ENCODE results near the gene ST3GAL3. TPM values are rescaled to one million over a fixed set of nuclear protein-coding genes. Genes with fewer than 3 reads are reported as not detected.

The ST3GAL3 gene
- polyA plus RNA-seq, 1 donor (not counting 4 experiments of a cell fraction or from before 2014, with no cell fraction given), result 10.0 TPM

DNA sequence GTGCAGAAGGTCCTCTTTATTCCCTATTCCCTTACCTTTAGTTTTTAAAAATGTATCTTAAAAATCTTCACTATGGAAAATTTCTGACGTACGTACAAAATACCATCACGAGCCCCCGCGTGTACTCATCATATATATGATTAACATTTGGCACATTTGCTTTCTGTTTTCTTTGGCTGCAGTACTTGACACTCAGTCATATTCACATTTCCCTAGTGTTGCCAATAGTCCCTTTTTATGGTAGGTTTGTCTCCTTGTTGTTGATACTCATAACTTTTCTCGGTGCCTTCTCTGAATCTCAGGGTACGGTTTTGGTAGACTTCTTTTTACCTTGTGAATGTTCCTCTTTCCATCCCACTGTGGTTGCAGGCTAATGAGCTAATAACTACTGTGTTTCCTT lies 34.1 kb upstream of the ST3GAL3 start:
- H3K4me3 ChIP-seq (ENCODE audit: control insufficient read depth in 2 of 3, extremely low read depth in 1 of 3, insufficient read depth in 2 of 3, low read depth in 1 of 3, low read length in 3 of 3), result no peak overlapping the region
- no peak overlapping the region for H3K27ac ChIP-seq (ENCODE audit: control insufficient read depth, insufficient read depth, low read length)
- FAIRE-seq (no peak), DNase-seq (ENCODE audit: low read depth, low spot score) (no peak)
- no peaks in the 10 kb centered on the region for H3K9me3 ChIP-seq (ENCODE audit: control insufficient read depth, low read depth, low read length)
- H3K4me2 ChIP-seq (ENCODE audit: control insufficient read depth, extremely low read depth, insufficient read depth, low read depth, low read length), result no peak overlapping the region
- H3K79me2 ChIP-seq (ENCODE audit: control insufficient read depth, insufficient read depth, low read length), result peaks cover 16% of the 10 kb centered on the region
- H3K4me1 ChIP-seq (ENCODE audit: control insufficient read depth, extremely low read depth, insufficient read depth, low read length), result peaks cover 22% of the 10 kb centered on the region
- H3K27me3 ChIP-seq (ENCODE audit: control insufficient read depth, extremely low read depth, insufficient read depth, low read length), result no peaks in the 10 kb centered on the region
- peaks cover 7% of the 10 kb centered on the region for H4K20me1 ChIP-seq (ENCODE audit: control insufficient read depth, extremely low read depth, insufficient read depth, low read length)
- no peak overlapping the region for H3K9ac ChIP-seq (ENCODE audit: control insufficient read depth, extremely low read depth, insufficient read depth, low read length)
- H2AFZ ChIP-seq (ENCODE audit: control insufficient read depth, low read length), result no peak overlapping the region
- H3K9me1 ChIP-seq (ENCODE audit: control insufficient read depth, extremely low read depth, insufficient read depth, low read length), result peaks cover 2% of the 10 kb centered on the region
- TF ChIP-seq EZH2 (IDR thresholded peaks at IDR 0.05; ENCODE audit: low read length), result no peak
- dilution Hi-C loops (cut with MboI; ENCODE audit: extremely low pct_ligation_motif_present, low sequenced_read_pairs), result no loop called here
- H3K36me3 ChIP-seq (ENCODE audit: control insufficient read depth in 2 of 2, extremely low read depth in 1 of 2, insufficient read depth in 2 of 2, low read length in 2 of 2), result peaks cover 47 to 50% of the 10 kb centered on the region in 2 experiments

DNA sequence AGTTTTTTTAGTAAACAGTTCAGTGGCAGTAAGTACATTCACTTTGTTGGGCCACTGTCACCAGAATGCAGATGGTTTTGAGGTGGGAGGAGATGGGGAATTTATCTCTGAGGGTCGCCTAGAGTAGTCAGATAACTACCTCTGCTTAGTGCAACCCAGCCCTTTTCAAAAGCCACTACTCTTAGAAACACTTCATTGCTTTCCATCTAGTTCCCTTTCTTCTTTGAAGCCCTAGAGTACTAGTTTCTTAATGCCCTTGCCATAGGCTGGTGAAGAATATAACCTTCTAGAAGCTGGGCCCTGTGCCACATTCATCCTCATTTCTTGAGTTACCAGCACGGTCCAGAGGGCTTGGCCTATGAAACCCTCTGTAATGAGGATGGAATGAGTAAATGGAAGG lies 28.4 kb upstream of the ST3GAL3 start:
- FAIRE-seq (no peak), DNase-seq (ENCODE audit: low read depth, low spot score) (no peak)
- no peak overlapping the region for H3K4me2 ChIP-seq (ENCODE audit: control insufficient read depth, extremely low read depth, insufficient read depth, low read depth, low read length)
- H3K27me3 ChIP-seq (ENCODE audit: control insufficient read depth, extremely low read depth, insufficient read depth, low read length), result no peaks in the 10 kb centered on the region
- TF ChIP-seq, protein P1, sequence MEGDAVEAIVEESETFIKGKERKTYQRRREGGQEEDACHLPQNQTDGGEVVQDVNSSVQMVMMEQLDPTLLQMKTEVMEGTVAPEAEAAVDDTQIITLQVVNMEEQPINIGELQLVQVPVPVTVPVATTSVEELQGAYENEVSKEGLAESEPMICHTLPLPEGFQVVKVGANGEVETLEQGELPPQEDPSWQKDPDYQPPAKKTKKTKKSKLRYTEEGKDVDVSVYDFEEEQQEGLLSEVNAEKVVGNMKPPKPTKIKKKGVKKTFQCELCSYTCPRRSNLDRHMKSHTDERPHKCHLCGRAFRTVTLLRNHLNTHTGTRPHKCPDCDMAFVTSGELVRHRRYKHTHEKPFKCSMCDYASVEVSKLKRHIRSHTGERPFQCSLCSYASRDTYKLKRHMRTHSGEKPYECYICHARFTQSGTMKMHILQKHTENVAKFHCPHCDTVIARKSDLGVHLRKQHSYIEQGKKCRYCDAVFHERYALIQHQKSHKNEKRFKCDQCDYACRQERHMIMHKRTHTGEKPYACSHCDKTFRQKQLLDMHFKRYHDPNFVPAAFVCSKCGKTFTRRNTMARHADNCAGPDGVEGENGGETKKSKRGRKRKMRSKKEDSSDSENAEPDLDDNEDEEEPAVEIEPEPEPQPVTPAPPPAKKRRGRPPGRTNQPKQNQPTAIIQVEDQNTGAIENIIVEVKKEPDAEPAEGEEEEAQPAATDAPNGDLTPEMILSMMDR (optimal IDR thresholded peaks at IDR 0.05 in 1 of 3, IDR thresholded peaks at IDR 0.05 in 1 of 3, conservative IDR thresholded peaks at IDR 0.05 in 1 of 3; ENCODE audit: extremely low read depth in 1 of 3, insufficient read depth in 2 of 3, low read length in 3 of 3), result no peak
- TF ChIP-seq EZH2 (IDR thresholded peaks at IDR 0.05; ENCODE audit: low read length), result no peak
- no peak overlapping the region for H3K27ac ChIP-seq (ENCODE audit: control insufficient read depth, insufficient read depth, low read length)
- H4K20me1 ChIP-seq (ENCODE audit: control insufficient read depth, extremely low read depth, insufficient read depth, low read length), result peaks cover 8% of the 10 kb centered on the region
- dilution Hi-C loops (cut with MboI; ENCODE audit: extremely low pct_ligation_motif_present, low sequenced_read_pairs), result no loop called here
- no peak overlapping the region for H2AFZ ChIP-seq (ENCODE audit: control insufficient read depth, low read length)
- H3K79me2 ChIP-seq (ENCODE audit: control insufficient read depth, insufficient read depth, low read length), result peaks cover 11% of the 10 kb centered on the region
- H3K9me3 ChIP-seq (ENCODE audit: control insufficient read depth, low read depth, low read length), result no peaks in the 10 kb centered on the region
- H3K9ac ChIP-seq (ENCODE audit: control insufficient read depth, extremely low read depth, insufficient read depth, low read length), result no peak overlapping the region
- peaks cover 5% of the 10 kb centered on the region for H3K9me1 ChIP-seq (ENCODE audit: control insufficient read depth, extremely low read depth, insufficient read depth, low read length)
- H3K4me1 ChIP-seq (ENCODE audit: control insufficient read depth, extremely low read depth, insufficient read depth, low read length), result peaks cover 7% of the 10 kb centered on the region
- peaks cover 38 to 44% of the 10 kb centered on the region in 2 experiments for H3K36me3 ChIP-seq (ENCODE audit: control insufficient read depth in 2 of 2, extremely low read depth in 1 of 2, insufficient read depth in 2 of 2, low read length in 2 of 2)
- H3K4me3 ChIP-seq (ENCODE audit: control insufficient read depth in 2 of 3, extremely low read depth in 1 of 3, insufficient read depth in 2 of 3, low read depth in 1 of 3, low read length in 3 of 3), result no peak overlapping the region

DNA sequence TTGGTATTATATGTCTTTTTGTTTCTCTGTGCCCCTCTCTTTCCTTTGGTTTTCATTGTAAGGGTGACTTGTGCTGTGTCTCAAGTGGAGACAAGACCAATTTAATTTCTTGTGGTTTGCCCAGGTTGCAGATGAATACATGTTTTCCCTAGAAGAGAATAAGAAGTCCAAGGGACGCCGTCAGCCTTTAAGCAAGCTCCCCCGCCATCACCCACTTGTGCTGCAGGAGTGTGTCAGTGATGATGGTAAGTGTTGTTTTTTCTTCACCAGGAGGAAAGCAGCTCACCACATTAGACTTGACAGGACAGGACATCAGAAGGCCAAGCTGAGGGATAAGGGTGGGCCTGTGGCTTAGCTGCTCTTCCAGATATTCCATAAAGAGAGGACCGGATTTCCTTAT lies 23.8 kb upstream of the ST3GAL3 start:
- H3K27ac ChIP-seq (ENCODE audit: control insufficient read depth, insufficient read depth, low read length), result no peak overlapping the region
- no peaks in the 10 kb centered on the region for H3K27me3 ChIP-seq (ENCODE audit: control insufficient read depth, extremely low read depth, insufficient read depth, low read length)
- no peak overlapping the region for H3K9ac ChIP-seq (ENCODE audit: control insufficient read depth, extremely low read depth, insufficient read depth, low read length)
- H3K79me2 ChIP-seq (ENCODE audit: control insufficient read depth, insufficient read depth, low read length), result no peaks in the 10 kb centered on the region
- dilution Hi-C loops (cut with MboI; ENCODE audit: extremely low pct_ligation_motif_present, low sequenced_read_pairs), result no loop called here
- peaks cover 5% of the 10 kb centered on the region for H4K20me1 ChIP-seq (ENCODE audit: control insufficient read depth, extremely low read depth, insufficient read depth, low read length)
- peaks cover 4% of the 10 kb centered on the region for H3K4me1 ChIP-seq (ENCODE audit: control insufficient read depth, extremely low read depth, insufficient read depth, low read length)
- no peaks in the 10 kb centered on the region for H3K9me3 ChIP-seq (ENCODE audit: control insufficient read depth, low read depth, low read length)
- FAIRE-seq (no peak), DNase-seq (ENCODE audit: low read depth, low spot score) (no peak)
- no peak overlapping the region for H3K4me3 ChIP-seq (ENCODE audit: control insufficient read depth in 2 of 3, extremely low read depth in 1 of 3, insufficient read depth in 2 of 3, low read depth in 1 of 3, low read length in 3 of 3)
- H2AFZ ChIP-seq (ENCODE audit: control insufficient read depth, low read length), result no peak overlapping the region
- no peak overlapping the region for H3K4me2 ChIP-seq (ENCODE audit: control insufficient read depth, extremely low read depth, insufficient read depth, low read depth, low read length)
- TF ChIP-seq EZH2 (IDR thresholded peaks at IDR 0.05; ENCODE audit: low read length), result no peak
- TF ChIP-seq, protein P1 (optimal IDR thresholded peaks at IDR 0.05 in 1 of 3, IDR thresholded peaks at IDR 0.05 in 1 of 3, conservative IDR thresholded peaks at IDR 0.05 in 1 of 3; ENCODE audit: extremely low read depth in 1 of 3, insufficient read depth in 2 of 3, low read length in 3 of 3), result no peak
- H3K9me1 ChIP-seq (ENCODE audit: control insufficient read depth, extremely low read depth, insufficient read depth, low read length), result peaks cover 2% of the 10 kb centered on the region
- peaks cover 45 to 48% of the 10 kb centered on the region in 2 experiments for H3K36me3 ChIP-seq (ENCODE audit: control insufficient read depth in 2 of 2, extremely low read depth in 1 of 2, insufficient read depth in 2 of 2, low read length in 2 of 2)

Data from keratinocyte (primary cell).